Stomach (tissue), 9 donors: ENCODE measurements around the gene CNGA2. TPM values are rescaled to one million over a fixed set of nuclear protein-coding genes. Genes with fewer than 3 reads are reported as not detected.

ENCODE experiments used
- DNase-seq, 2 donors: peaks; one replicate each; pipeline versions ENCODE4 v3.0.0 to v3.0.0-alpha.2; 2013 to 2019
- H3K27ac ChIP-seq, 5 donors: fragments of 200-600 bp in 4 of 5; sonication (generic) in 4 of 5; one replicate each; pipeline ENCODE4 v1.5.1; 2013 to 2019; ENCODE audit warnings: mild to moderate bottlenecking in 1 of 5, moderate library complexity in 1 of 5
- H3K27me3 ChIP-seq, 3 donors: fragments of 200-600 bp; sonication (generic); one replicate each; pipeline ENCODE4 v1.5.1; 2017 to 2019; ENCODE audit warnings: mixed run types in 1 of 3
- H3K36me3 ChIP-seq, 4 donors: fragments of 200-600 bp; sonication (generic); 1 replicate in 3 of 4; 2 replicates in 1 of 4; pipeline ENCODE4 v1.5.1; 2016 to 2019
- H3K4me1 ChIP-seq, 4 donors: fragments of 200-600 bp; sonication (generic); one replicate each; pipeline ENCODE4 v1.5.1; 2016 to 2019
- H3K4me3 ChIP-seq, 4 donors: fragments of 200-600 bp; sonication (generic) in 3 of 4; one replicate each; pipeline ENCODE4 v1.5.1; 2016 to 2019; ENCODE audit warnings: mild to moderate bottlenecking in 1 of 4
- H3K9me3 ChIP-seq, 4 donors: fragments of 200-600 bp; sonication (generic); one replicate each; pipeline ENCODE4 v1.5.1; 2016 to 2019
- CTCF ChIP-seq, 7 experiments: fragments of 450-650 bp in 4 of 7; fragments of 200-600 bp in 3 of 7; sonication (generic) in 3 of 7; IDR thresholded peaks; one replicate each; pipeline ENCODE4 v1.5.1; 2016 to 2019; ENCODE audit warnings: antibody characterized with exemption in 7 of 7, control low read depth in 2 of 7, mild to moderate bottlenecking in 1 of 7
- EP300 ChIP-seq: sonication (generic); formaldehyde crosslinking; IDR thresholded peaks from one replicate; pipeline ENCODE4 v1.6.1; 2017; ENCODE audit warnings: antibody characterized with exemption
- POLR2A ChIP-seq, 4 donors: fragments of 450-650 bp; IDR thresholded peaks; one replicate each; pipeline ENCODE4 v1.6.1; 2016; ENCODE audit warnings: antibody characterized with exemption in 4 of 4, control low read depth in 2 of 4, mild to moderate bottlenecking in 1 of 4, moderate library complexity in 1 of 4
- POLR2AphosphoS5 ChIP-seq, 3 donors: sonication (generic); formaldehyde crosslinking; IDR thresholded peaks; one replicate each; pipeline ENCODE4 v1.6.1; 2016; ENCODE audit warnings: antibody characterized with exemption in 3 of 3
- WGBS, 5 donors: extraction: QIAGEN DNeasy Blood & Tissue Kit in 3 of 5; methylation state at CpG; one replicate each; pipeline versions ENCODE4 v1.1.5 to v1.1.7; 2013 to 2018; 5-methylcytosine and 5-hydroxymethylcytosine counted together
- intact Hi-C: fragments of 100-400 bp; cut with DNase I; formaldehyde crosslinking; loops from one replicate; pipeline ENCODE4 v1.15.1; 2023; ENCODE audit warnings: low total_unique reads
- polyA plus RNA-seq, 3 donors: library from polyadenylated mRNA; stranded (reverse); fragments of 200-250 nt; gene quantifications; one replicate each; pipeline ENCODE4 v1.2.3, GENCODE V29; 2013
- total RNA-seq, 5 donors: library from RNA; depleted of rRNA; stranded (reverse); fragments of >200 nt; gene quantifications; one replicate each; pipeline versions ENCODE4 v1.1.0 to v1.2.3, GENCODE V29; 2014 to 2016
- donor health status: healthy with polysubstance abuse.
- donor health status: Bipolar disorder and iron deficiency.
- donor health status: healthy.

The CNGA2 gene
- total and polyA plus RNA-seq, 8 donors, result not detected

- Histone ChIP-seq H3K9me3 (no peaks in the 10 kb centered on the region), H3K4me1 (no peaks in the 10 kb centered on the region), H3K4me3 (no peak overlapping the region), H3K27me3 (peaks cover 0 to 5% (median 0%) of the 10 kb centered on the region in 3 donors), H3K36me3 (no peaks in the 10 kb centered on the region), H3K27ac (no peak overlapping the region)
- 79 to 98% (median 90%) methylated on average over 6 to 7 of the region's 7 CpGs for WGBS, 5 donors
- DNase-seq, result no peak
- TF ChIP-seq POLR2A (IDR thresholded peaks at IDR 0.05) (no peak), EP300 (no peak), CTCF (IDR thresholded peaks at IDR 0.05) (no peak), POLR2AphosphoS5 (IDR thresholded peaks at IDR 0.05) (no peak)
- intact Hi-C loops, result no loop called here
Measured at GRCh38 chrX:151701531-151701930, 33.0 kb upstream of the CNGA2 start.

GRCh38 chrX:151702026-151702714 lies 32.4 kb upstream of the CNGA2 start:
- TF ChIP-seq EP300 (no peak), POLR2AphosphoS5 (IDR thresholded peaks at IDR 0.05) (no peak), POLR2A (IDR thresholded peaks at IDR 0.05) (no peak), CTCF (IDR thresholded peaks at IDR 0.05) (no peak)
- no peaks in the 10 kb centered on the region for H3K36me3 ChIP-seq
- H3K9me3 ChIP-seq, result no peaks in the 10 kb centered on the region
- peaks cover 0 to 5% (median 0%) of the 10 kb centered on the region in 3 donors for H3K27me3 ChIP-seq
- intact Hi-C loops, result no loop called here
- H3K4me3 ChIP-seq, result no peak overlapping the region
- H3K4me1 ChIP-seq, result no peaks in the 10 kb centered on the region
- H3K27ac ChIP-seq, result no peak overlapping the region
- DNase-seq, result no peak
- WGBS, 5 donors, result 76 to 95% (median 83%) methylated on average over 8 to 9 of the region's 9 CpGs

GRCh38 chrX:151702741-151703340 lies 31.7 kb upstream of the CNGA2 start:
- H3K27ac ChIP-seq, result no peak overlapping the region
- TF ChIP-seq POLR2AphosphoS5 (IDR thresholded peaks at IDR 0.05), result no peak
- no peak for TF ChIP-seq EP300
- TF ChIP-seq CTCF (IDR thresholded peaks at IDR 0.05), result no peak
- no peak for TF ChIP-seq POLR2A (IDR thresholded peaks at IDR 0.05)
- no peaks in the 10 kb centered on the region for H3K9me3 ChIP-seq
- no peaks in the 10 kb centered on the region for H3K36me3 ChIP-seq
- no peak overlapping the region for H3K4me3 ChIP-seq
- H3K4me1 ChIP-seq, result no peaks in the 10 kb centered on the region
- H3K27me3 ChIP-seq, result peaks cover 0 to 5% (median 0%) of the 10 kb centered on the region in 3 donors
- DNase-seq, result no peak
- WGBS, 5 donors, result 49 to 75% (median 64%) methylated on average over 5 to 7 of the region's 7 CpGs
- intact Hi-C loops, result no loop called here

GRCh38 chrX:151703487-151703886 lies 31.1 kb upstream of the CNGA2 start:
- TF ChIP-seq EP300 (no peak), POLR2AphosphoS5 (IDR thresholded peaks at IDR 0.05) (no peak), CTCF (IDR thresholded peaks at IDR 0.05) (no peak), POLR2A (IDR thresholded peaks at IDR 0.05) (no peak)
- Histone ChIP-seq H3K4me1 (no peaks in the 10 kb centered on the region), H3K9me3 (no peaks in the 10 kb centered on the region), H3K27ac (no peak overlapping the region), H3K27me3 (peaks cover 0 to 5% (median 0%) of the 10 kb centered on the region in 3 donors), H3K4me3 (no peak overlapping the region), H3K36me3 (no peaks in the 10 kb centered on the region)
- DNase-seq, result peak; percentile 36 to 70
- 19 to 49% (median 30%) methylated on average over 2 to 7 of the region's 7 CpGs for WGBS, 5 donors
- intact Hi-C loops, result no loop called here
